ENCODE results near the gene LGALS4. TPM values are rescaled to one million over a fixed set of nuclear protein-coding genes. Genes with fewer than 3 reads are reported as not detected.
"Not testable (repeated sequence)": the region's sequence is repeated elsewhere in the genome, so short reads cannot be mapped to it uniquely, and the experiment has no call there.

LGALS4 gene
- total and polyA plus RNA-seq, 3 experiments from 2014 or later, result 0.44 to 1.8 (median 1.2) TPM

GRCh38 chr19:38754196-38754595 lies 58.5 kb downstream of the LGALS4 start:
- H3K27me3 Mint-ChIP-seq; H3K36me3 Mint-ChIP-seq; DNase-seq; H3K27ac Mint-ChIP-seq; H3K4me3 ChIP-seq (ENCODE audit: low read length); CTCF ChIA-PET; H3K27ac ChIP-seq (ENCODE audit: low read depth, low read length); H3K9me3 Mint-ChIP-seq; POLR2A ChIA-PET; H3K9me3 ChIP-seq (ENCODE audit: low read length); H3K4me1 ChIP-seq (ENCODE audit: insufficient read depth, low read length); H3K4me1 Mint-ChIP-seq; H3K27me3 ChIP-seq (ENCODE audit: insufficient read depth, low read length, poor library complexity, severe bottlenecking); H3K36me3 ChIP-seq (ENCODE audit: insufficient read depth, low read length); H3K4me3 Mint-ChIP-seq: not testable (repeated sequence)

GRCh38 chr19:38753783-38754182 lies 59.0 kb downstream of the LGALS4 start:
- H3K4me1 Mint-ChIP-seq; H3K27me3 ChIP-seq (ENCODE audit: insufficient read depth, low read length, poor library complexity, severe bottlenecking); DNase-seq; H3K4me1 ChIP-seq (ENCODE audit: insufficient read depth, low read length); H3K36me3 ChIP-seq (ENCODE audit: insufficient read depth, low read length); H3K27ac Mint-ChIP-seq; H3K27me3 Mint-ChIP-seq; H3K9me3 Mint-ChIP-seq; CTCF ChIA-PET; H3K36me3 Mint-ChIP-seq; POLR2A ChIA-PET; H3K4me3 ChIP-seq (ENCODE audit: low read length); H3K9me3 ChIP-seq (ENCODE audit: low read length); H3K4me3 Mint-ChIP-seq; H3K27ac ChIP-seq (ENCODE audit: low read depth, low read length): not testable (repeated sequence)

Other genes starting within 250 kb of the LGALS4 start
- gene MAP4K1, start 195.0 kb downstream of the LGALS4 start, total RNA-seq, result 100 to 1,000 TPM; 161 to 162 TPM
- 178 TPM for gene MAP4K1, start 195.0 kb downstream of the LGALS4 start, polyA plus RNA-seq
- gene EIF3K, start 193.8 kb downstream of the LGALS4 start, total RNA-seq, result 100 to 1,000 TPM; 275 to 282 TPM
- gene EIF3K, start 193.8 kb downstream of the LGALS4 start, polyA plus RNA-seq, result 401 TPM
- gene ACTN4, start 165.3 kb downstream of the LGALS4 start, total RNA-seq, result 100 to 1,000 TPM; 295 to 314 TPM
- 31.9 TPM for gene ACTN4, start 165.3 kb downstream of the LGALS4 start, polyA plus RNA-seq
- gene CAPN12, start 68.5 kb downstream of the LGALS4 start, total RNA-seq, result 1 to 10 TPM; 5.2 to 5.3 TPM
- 19.5 TPM for gene CAPN12, start 68.5 kb downstream of the LGALS4 start, polyA plus RNA-seq
- not detected for gene LGALS7, start 39.4 kb downstream of the LGALS4 start, total RNA-seq
- gene LGALS7, start 39.4 kb downstream of the LGALS4 start, polyA plus RNA-seq, result not detected
- gene LGALS7B, start 23.7 kb downstream of the LGALS4 start, total RNA-seq, result not detected
- not detected for gene LGALS7B, start 23.7 kb downstream of the LGALS4 start, polyA plus RNA-seq
- 100 to 1,000 TPM; 111 to 114 TPM for gene ECH1, start 18.8 kb upstream of the LGALS4 start, total RNA-seq
- 272 TPM for gene ECH1, start 18.8 kb upstream of the LGALS4 start, polyA plus RNA-seq
- 100 to 1,000 TPM; 656 to 679 TPM for gene HNRNPL, start 37.0 kb upstream of the LGALS4 start, total RNA-seq
- gene HNRNPL, start 37.0 kb upstream of the LGALS4 start, polyA plus RNA-seq, result 73.4 TPM
- 10 to 100 TPM; 82.3 to 85.4 TPM for gene RINL, start 65.3 kb upstream of the LGALS4 start, total RNA-seq
- 42.6 TPM for gene RINL, start 65.3 kb upstream of the LGALS4 start, polyA plus RNA-seq
- gene SIRT2, start 86.7 kb upstream of the LGALS4 start, total RNA-seq, result 10 to 100 TPM; 33.6 to 36.5 TPM
- 51.2 TPM for gene SIRT2, start 86.7 kb upstream of the LGALS4 start, polyA plus RNA-seq
- gene NFKBIB, start 87.0 kb upstream of the LGALS4 start, total RNA-seq, result 100 to 1,000 TPM; 107 to 116 TPM
- gene NFKBIB, start 87.0 kb upstream of the LGALS4 start, polyA plus RNA-seq, result 15.6 TPM
- gene CCER2, start 99.2 kb upstream of the LGALS4 start, total RNA-seq, result under 1 TPM; 0.44 to 0.61 TPM
- gene CCER2, start 99.2 kb upstream of the LGALS4 start, polyA plus RNA-seq, result not detected
- gene SARS2, start 117.8 kb upstream of the LGALS4 start, total RNA-seq, result 10 to 100 TPM; 43.1 to 46.7 TPM
- gene SARS2, start 117.8 kb upstream of the LGALS4 start, polyA plus RNA-seq, result 18.9 TPM
- gene MRPS12, start 118.0 kb upstream of the LGALS4 start, total RNA-seq, result 100 to 1,000 TPM; 113 to 117 TPM
- 94.4 TPM for gene MRPS12, start 118.0 kb upstream of the LGALS4 start, polyA plus RNA-seq
- gene FBXO17, start 162.8 kb upstream of the LGALS4 start, total RNA-seq, result not detected
- gene FBXO17, start 162.8 kb upstream of the LGALS4 start, polyA plus RNA-seq, result 0.16 TPM
- gene FBXO27, start 219.6 kb upstream of the LGALS4 start, total RNA-seq, result under 1 TPM; 0.37 to 0.80 TPM
- 0.64 TPM for gene FBXO27, start 219.6 kb upstream of the LGALS4 start, polyA plus RNA-seq

Data from CD8-positive, alpha-beta memory T cell (primary cell).